Fibroblast of pulmonary artery (primary cell): ENCODE data around the gene STXBP5.

ENCODE experiments used
- DNase-seq: peaks from one replicate; pipeline ENCODE4 v3.0.0-alpha.2; 2010; ENCODE audit warnings: low read depth
- H3K4me3 ChIP-seq: replicated peaks from 2 replicates; pipeline ENCODE4 v1.5.1; 2011; ENCODE audit warnings: low read depth, mild to moderate bottlenecking, control low read depth, low read length, moderate library complexity
- CTCF ChIP-seq: IDR thresholded peaks from 2 replicates; pipeline ENCODE4 v1.5.1; 2011; ENCODE audit warnings: mild to moderate bottlenecking, control low read depth, low read length, inconsistent platforms; ENCODE audit errors: missing control alignments

Gene STXBP5

DNA sequence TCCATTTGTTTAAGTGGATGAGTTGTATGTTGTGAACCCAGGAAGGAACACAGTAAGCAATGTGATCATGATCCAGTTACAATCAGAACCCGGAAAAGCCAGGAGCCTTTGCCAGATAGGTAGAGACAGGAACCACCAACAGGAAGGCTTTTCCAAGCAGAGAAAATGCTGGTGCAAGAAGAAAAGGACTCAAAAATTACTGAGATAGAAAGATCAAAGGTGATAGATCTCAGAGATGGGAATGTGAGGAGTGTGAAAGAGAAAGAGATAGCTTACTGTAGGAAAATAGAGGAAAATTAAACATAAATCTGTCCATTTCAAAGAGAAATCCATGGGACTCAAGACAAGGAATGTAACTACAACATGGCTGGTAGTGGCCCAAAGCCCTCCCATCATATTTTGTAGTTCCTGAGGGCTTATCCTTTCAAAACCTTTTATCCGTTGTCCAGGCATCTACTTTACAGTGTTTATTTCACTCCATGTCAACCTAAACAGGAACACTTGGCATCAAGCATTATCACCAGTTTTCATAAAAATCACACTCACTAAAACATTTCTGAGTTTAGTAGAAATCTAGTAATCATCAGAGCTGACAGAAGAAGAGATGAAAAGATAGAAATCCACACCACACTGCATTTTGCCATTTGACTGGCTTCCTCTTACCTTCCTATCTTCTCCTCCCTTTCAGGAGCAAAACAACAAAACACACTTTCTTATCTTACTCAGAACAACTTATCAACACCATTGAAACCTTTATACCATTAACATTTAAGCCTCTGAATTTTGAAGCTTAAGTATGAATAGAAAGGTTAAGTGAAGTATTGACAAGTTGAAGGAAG, 44.5 kb upstream of the STXBP5 start:
- no peak for TF ChIP-seq CTCF
- no peak for DNase-seq
- no peak overlapping the region for H3K4me3 ChIP-seq

- H3K4me3 ChIP-seq: no peak overlapping the region
- DNase-seq: no peak
- TF ChIP-seq CTCF: no peak
These were observed 43.6 kb upstream of the STXBP5 start for GRCh38 chr6:147160593-147160992.

- no peak overlapping the region for H3K4me3 ChIP-seq
- DNase-seq: no peak
- no peak for TF ChIP-seq CTCF
These were observed 42.8 kb upstream of the STXBP5 start for GRCh38 chr6:147161253-147161973.

DNA sequence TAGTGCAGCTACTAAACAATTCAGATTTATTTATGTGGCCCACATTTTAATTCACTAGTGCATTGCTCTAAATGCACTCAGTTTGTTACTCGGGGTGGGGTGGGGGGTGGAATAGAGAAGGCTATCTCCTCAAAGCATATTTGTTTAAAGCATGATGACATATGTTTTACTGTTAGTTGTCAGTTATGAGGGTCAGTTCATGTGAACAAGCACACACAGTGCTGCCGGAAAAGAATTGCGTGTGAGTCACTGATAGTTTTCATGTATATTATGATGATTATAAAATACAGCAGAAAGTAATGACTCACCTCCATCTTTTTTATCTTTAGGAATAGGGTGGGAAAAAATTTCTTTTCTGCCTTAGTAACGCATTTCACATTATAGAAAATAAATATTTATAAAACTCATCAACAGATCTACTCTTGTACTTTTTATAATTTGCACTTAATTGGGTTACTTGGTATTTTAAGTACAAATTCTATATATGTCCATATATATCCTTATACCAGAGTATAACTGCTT, 42.2 kb upstream of the STXBP5 start:
- no peak for TF ChIP-seq CTCF
- no peak overlapping the region for H3K4me3 ChIP-seq
- DNase-seq: peak; percentile 92

- DNase-seq: no peak
- H3K4me3 ChIP-seq: no peak overlapping the region
- no peak for TF ChIP-seq CTCF
These were observed 39.5 kb upstream of the STXBP5 start for GRCh38 chr6:147164761-147165160.

DNA sequence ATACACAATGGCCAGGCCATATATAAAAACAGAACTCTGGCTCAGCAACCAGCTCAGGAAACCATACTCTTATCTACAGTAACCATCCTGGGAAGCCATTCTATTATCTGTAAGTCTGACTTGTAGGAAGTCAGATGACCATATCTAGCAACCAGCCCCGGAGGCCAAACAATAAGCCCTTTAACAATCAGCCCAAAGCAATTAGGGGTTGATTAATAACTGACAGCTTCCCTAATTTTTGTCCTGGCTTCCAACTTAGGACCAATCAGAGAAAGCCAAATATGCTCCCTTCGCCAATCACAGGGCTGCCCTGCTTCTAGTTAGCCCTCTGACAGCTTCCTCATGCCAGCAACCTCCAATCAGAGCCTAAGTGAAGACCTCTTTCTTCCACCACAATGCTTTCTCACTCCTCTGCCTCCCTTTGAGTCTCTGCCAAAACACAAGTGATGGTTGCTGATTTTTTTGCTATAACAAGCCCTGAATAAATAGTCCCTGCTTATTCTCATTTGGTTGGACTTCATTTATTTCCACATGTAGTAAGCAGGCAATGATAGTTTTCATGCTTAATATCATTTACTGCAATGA, 37.8 kb upstream of the STXBP5 start:
- TF ChIP-seq CTCF: no peak
- no peak overlapping the region for H3K4me3 ChIP-seq
- DNase-seq: peak; percentile 54
